Ureter (tissue), 1 donor: Measurements from ENCODE around the gene PPP1R12C. TPM values are rescaled to one million over a fixed set of nuclear protein-coding genes. Genes with fewer than 3 reads are reported as not detected.
A peak's percentile ranks its signal among the peaks of the same experiment; 100 is the strongest.
"Not testable (repeated sequence)": the region's sequence is repeated elsewhere in the genome, so short reads cannot be mapped to it uniquely, and the experiment has no call there.

Experiments
- DNase-seq: peaks from one replicate; pipeline ENCODE4 v3.0.0-alpha.2; 2020; ENCODE audit warnings: low spot score
- total RNA-seq: library from RNA; stranded (reverse); gene quantifications from one replicate; pipeline ENCODE4 v1.2.4, GENCODE V29; 2023
- donor health status: DM: yes; HTN: yes; CAD: no.

PPP1R12C gene
- 183 TPM for total RNA-seq

DNA sequence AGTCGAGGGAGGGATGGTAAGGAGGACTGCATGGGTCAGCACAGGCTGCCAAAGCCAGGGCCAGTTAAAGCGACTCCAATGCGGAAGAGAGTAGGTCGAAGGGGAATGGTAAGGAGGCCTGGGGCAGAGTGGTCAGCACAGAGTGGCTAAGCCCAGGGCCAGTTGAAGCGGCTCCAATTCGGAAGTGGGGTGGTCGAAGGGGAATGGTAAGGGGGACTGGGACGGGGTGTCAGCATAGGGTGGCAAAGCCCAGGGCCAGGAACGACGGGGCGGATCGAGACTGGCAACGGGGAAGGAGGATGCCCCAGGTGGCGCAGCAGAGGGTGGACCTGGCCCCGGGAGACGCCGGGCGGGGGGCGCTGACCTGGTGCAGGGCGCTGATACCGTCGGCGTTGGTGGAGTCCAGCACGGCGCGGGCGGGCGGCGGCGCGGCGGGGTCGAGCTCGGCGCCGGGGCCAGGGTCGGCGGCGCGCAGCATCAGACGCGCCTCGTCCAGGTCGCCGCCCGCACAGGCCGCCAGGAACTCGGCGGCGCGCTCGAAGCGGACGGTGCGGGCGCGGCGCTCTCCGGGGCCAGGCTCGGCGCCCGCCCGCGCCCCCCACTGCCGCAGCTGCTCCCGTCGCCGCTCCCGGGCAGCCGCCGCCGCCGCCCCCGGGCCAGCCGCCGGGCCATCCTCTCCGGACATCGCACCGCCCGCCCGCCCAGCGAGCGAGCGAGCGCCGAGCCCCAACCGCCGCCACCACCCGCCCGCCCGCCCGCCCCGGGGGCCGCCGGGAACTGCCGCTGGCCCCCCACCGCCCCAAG is at the start of gene PPP1R12C:
PPP1R12C (minus strand) TSS at position 779 of the 804 bp plus-strand sequence; CDS start at position 685, 94 bp downstream.
- no peak for DNase-seq

GRCh38 chr19:55166530-55167268 is 49.3 kb upstream of the PPP1R12C start, which contains the start of gene DNAAF3:
DNAAF3 (minus strand) TSS chr19:55166613; CDS start chr19:55166413, 200 bp downstream.
- peak; percentile 95 for DNase-seq

DNA sequence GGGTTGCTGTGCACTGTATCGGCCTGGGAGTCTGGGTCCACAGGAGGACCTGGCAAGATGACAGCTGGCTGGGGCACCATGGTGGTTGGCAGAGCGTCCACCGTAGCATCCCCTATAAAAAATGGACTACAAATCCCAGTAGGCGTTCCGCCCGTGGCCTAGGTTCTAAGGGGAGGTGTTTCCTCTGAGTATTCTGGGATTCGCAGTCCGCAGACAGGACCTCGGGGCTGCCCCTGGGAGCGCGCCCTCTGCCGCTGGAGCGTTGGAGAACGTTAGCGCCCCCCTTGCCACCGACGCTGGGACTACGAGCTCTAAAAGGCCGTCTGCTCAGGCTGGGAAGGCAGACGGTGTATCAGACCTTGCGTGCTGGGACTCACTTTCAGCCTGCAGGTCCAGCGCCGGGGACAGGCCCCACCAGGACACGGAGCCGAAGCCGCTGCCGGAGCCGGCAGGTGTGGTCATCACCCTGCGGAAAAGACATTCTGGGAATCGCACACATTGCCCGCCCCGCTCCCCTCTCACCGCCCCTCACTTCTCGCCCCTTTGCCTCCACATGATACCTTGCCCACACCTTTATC is 48.6 kb upstream of the PPP1R12C start:
- peak; percentile 66 for DNase-seq

GRCh38 chr19:55161571-55162322 is 44.3 kb upstream of the PPP1R12C start:
- no peak for DNase-seq

DNA sequence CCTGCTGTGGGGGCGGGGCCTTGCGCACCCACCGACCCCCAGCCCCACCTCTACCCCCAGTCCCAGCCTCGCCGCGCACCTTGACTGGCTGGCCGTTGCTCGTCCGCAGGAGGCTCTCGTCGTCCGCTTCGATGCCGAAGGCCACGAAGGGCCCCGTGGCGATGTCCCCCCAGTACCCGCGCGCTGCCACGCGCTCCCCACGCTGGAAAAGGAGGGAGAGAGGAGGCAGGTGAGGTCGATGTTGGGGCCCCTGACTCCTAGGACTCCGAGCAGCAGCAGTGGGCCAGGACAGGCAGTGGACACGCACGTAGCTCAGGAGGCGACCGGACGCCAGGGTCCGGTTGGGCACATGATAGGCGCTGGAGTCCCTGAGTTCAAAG is 43.5 kb upstream of the PPP1R12C start:
- DNase-seq = no peak

DNA sequence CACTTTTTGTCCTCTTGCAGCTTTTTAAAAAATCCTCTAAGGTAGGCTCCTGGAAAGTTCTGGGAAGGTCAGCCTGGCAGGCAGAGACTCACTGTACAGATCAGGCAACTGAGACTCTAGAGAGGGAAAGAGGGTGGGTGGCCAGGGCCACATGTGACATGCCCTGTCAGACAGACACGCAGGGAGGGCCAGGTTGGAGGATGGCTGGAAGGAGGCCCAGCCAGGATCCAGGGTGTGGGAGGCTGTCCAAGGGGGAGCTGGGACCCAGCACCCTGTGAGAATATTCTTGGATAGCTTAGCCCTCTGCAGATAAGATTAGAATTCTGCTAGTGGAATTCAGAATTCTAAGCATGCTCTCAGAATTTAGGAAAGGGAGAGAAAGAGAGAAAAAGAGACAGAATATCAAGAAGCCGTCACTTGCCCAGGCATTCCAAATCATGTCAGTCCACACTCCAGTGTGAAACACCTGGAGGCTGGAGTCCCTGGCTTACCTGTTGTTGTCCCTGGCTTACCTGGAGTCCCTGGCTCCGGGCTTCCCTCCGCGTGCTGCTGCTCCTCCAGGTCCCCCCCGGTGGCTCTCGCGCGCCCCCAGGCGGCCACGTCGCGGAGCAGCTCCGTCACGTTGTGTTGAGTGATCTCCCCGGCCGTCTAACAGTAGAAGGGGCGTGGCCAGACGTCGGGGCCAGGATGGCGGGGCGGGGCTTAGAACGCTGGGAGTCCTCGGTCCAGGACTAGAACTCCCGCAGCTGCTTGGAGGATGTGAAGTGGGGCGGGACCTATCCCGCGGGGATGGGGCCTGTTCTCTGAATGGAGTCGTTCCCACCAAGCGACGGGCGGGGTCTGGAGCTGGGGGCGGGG is 42.9 kb upstream of the PPP1R12C start:
- DNase-seq = peak; percentile 78

GRCh38 chr19:55158848-55159749 is 41.7 kb upstream of the PPP1R12C start:
- no peak for DNase-seq

GRCh38 chr19:55158423-55158822 is 41.0 kb upstream of the PPP1R12C start:
- no peak for DNase-seq

GRCh38 chr19:55157064-55157908 is 39.8 kb upstream of the PPP1R12C start, which contains the start of gene TNNI3:
TNNI3 (minus strand) TSS chr19:55157732; CDS start chr19:55157589, 143 bp downstream.
- no peak for DNase-seq

DNA sequence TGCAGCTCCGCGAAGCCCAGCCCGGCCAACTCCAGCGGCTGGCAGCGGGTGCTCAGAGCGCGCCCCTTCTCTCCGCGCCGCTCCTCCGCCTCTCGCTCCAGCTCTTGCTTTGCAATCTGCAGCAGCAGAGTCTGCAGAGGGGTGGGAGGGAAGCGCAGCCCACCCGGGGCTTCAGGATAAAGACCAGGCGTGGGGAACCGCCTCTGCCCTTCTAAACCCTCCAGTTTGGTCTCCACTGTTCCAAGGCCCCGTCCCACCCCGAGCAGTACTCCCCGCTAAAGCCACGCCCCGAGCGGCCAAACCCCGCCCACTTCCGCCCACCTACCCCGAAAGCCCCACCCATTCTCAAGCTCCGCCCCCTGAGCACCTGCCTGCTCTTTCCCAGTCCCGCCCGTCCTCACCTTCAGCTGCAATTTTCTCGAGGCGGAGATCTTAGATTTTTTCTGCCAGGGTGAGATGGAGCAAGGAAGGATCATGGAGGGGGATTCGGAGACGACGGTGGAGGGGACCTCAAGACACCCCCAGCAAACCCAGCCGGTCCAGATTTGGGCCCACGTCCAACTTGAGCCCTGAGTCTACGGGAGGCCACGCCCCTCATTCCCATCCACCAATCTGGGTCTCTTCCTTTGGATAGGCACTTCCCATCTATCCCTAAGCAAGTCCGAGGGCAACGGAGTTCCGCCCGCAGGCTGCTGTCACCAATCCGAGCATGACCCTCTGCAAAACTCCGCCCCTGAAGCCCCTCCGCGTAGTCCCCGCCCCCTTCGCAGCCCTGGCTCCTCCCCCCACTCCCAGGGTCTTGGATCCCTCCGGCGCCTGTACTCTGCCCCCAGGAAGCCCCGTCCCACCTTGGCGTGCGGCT is 39.0 kb upstream of the PPP1R12C start:
- DNase-seq = no peak

DNA sequence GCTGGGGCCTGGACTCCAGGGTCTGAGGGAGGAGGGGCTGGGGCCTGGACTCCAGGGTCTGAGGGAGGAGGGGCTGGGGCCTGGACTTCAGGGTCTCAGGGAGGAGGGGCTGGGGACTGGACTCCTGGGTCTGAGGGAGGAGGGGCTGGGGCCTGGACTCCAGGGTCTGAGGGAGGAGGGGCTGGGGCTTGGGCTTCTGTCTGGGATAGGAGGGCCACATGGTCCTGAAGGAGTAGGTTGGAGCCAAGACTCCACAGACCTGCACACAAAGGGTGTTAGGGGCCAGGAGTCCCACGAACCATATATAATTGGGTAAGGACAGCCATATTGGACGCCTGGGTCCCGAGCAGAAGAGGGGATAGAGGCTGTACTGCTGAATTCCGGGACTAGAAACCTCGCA is 38.3 kb upstream of the PPP1R12C start:
- not testable (repeated sequence) for DNase-seq

GRCh38 chr19:55153652-55154264 is 36.3 kb upstream of the PPP1R12C start:
- DNase-seq = no peak

DNA sequence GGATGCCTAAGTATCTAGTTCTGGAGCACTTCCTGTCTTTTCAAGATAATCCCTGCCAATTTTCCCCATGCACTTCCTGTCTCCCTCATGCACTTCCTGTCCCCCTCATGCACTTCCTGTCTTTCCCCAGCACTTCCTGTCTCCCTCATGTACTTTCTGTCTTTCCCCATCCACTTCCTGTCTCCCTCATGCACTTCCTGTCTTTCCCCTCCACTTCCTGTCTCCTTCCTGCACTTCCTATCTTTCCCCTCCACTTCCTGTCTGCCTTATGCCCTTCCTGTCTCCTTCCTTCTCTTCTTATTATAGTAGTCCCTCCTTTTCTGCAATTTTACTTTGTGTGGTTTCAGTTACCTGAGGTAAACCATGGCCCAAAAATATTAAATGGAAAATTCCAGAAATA is 34.6 kb upstream of the PPP1R12C start:
- no peak for DNase-seq

DNA sequence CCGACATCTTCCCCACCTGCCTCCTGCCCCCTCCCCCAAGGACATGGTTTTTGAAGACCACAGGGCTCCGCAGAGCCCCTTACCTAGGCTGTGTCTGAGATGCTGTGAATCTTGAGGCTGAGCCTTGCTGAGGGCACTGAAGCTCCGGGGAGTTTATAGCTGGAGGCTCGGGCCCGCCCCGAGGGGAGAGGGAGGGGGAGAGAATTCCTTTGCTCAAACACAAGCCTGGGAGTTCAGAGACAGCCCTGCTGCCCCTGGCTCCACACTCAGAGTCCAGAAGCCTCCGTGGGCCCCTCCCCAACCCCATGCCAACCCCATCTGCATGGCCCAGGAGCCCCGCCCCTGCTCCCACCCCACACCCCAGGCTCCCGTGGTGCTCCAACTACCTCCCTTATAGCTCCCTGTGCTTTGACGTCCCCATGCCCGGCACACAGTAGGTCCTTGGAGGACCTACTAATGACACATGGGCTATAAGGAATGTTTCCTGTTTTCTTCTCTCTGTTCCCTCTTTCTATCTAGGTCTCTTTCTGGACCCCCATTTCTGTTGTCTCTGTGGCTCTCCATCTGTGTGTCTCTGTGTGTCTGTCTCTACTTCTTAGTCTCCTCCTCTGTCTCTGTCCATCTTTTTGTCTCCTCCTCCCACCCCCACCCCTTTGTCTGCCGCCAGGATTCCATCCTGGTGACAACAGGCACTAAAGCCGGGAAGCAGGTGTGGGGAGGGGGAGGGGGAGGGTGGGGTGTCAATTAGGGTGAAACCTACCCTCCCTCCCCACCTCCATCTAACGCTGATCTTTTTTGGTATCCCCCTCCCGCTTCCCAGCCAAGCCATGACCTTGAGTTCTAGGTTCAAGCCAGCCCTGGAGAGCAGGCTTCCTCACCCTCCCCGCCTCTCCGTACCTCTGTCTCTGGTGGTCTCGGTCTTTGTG is 31.9 kb upstream of the PPP1R12C start, which contains the start of gene TNNT1:
TNNT1 (minus strand) TSS at position 129 of the 926 bp plus-strand sequence. CDS start 2,049 bp downstream, outside the sequence.
- DNase-seq = no peak

GRCh38 chr19:55147545-55148251 is 30.3 kb upstream of the PPP1R12C start:
- no peak for DNase-seq
